ENCODE data around the gene THAP7. TPM values are rescaled to one million over a fixed set of nuclear protein-coding genes. Genes with fewer than 3 reads are reported as not detected.

THAP7 gene
- total and polyA plus RNA-seq, 2 of the 13 experiments (the other 11 are each of a cell fraction or from before 2014, with no cell fraction given): 13.0 to 25.5 TPM

DNA sequence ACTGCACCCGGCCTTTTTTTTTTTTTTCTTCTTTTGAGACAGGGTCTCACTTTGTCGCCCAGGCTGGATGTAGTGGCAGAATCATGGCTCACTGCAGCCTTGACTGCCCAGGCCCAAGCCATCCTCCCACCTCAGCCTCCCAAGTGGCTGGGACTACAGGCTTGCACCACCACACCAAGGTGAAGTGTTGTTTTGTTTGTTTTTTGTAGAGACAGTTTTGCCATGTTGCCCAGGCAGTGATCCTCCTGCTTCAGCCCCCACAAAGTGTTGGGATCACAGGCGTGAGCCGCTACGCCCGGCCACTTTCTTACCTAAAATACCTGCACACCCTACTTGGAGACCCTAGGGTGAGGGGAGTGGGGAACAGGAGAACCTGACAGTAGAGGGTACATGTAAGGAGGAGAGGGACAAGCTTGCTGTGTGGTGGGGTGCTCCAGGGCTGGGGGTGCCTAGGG, 39.4 kb downstream of the THAP7 start:
- H4K20me1 ChIP-seq (ENCODE audit: insufficient read depth, low read length): no peaks in the 10 kb centered on the region
- peak overlapping the region; percentile 99; the same call in 1 of the 2 replicates for H3K4me2 ChIP-seq (ENCODE audit: low read depth, low read length)
- ChIA-PET POLR2A (interaction anchor here (1.4 to 3.9 kb wide), 3 partner anchors 18 to 42 kb away, joined by 3 to 33 read pairs (median 8); partner anchors contain the start of genes LZTR1 and THAP7), CTCF (ENCODE audit: low intra/inter-chr PET ratio, low total read pairs) (interaction anchor here (0.6 to 1.7 kb wide), 3 partner anchors 10 to 77 kb away, joined by 3 to 7 read pairs (median 3); partner anchors contain the start of gene LZTR1)
- H3K27me3 ChIP-seq (ENCODE audit: control insufficient read depth in 1 of 2, insufficient read depth in 2 of 2, low read length in 2 of 2): no peaks in the 10 kb centered on the region
- H3K4me1 ChIP-seq (ENCODE audit: insufficient read depth, low read length): peaks cover 66% of the 10 kb centered on the region
- 94% methylated on average over 6 of the region's 6 CpGs for WGBS (ENCODE audit: low lambda C conversion rate)
- H3K4me3 ChIP-seq (replicated peaks in 1 of 3; ENCODE audit: insufficient read depth in 1 of 3, low read depth in 2 of 3, low read length in 3 of 3): peak overlapping the region in 1 of 3 experiments; percentile 72; a peak in 1 of 6 replicates
- TF ChIP-seq TAF15 (IDR thresholded peaks at IDR 0.05; ENCODE audit: low read depth, low read length, poor library complexity, severe bottlenecking) (no peak), SRSF1 (optimal IDR thresholded peaks at IDR 0.05; ENCODE audit: low read depth, low read length) (no peak)
- peak overlapping the region; percentile 69 for H3K27ac ChIP-seq (ENCODE audit: extremely low read length, insufficient read depth, low read length)
- in situ Hi-C loops (cut with HindIII; ENCODE audit: extremely low pct_ligation_motif_present, low pct_unique_long_range_greater_than_20kb): no loop called here
- peak overlapping the region; percentile 75; the same call in 1 of the 2 replicates for H3K9ac ChIP-seq (ENCODE audit: insufficient read depth, low read depth, low read length)
- H2AFZ ChIP-seq (ENCODE audit: low read length): no peak overlapping the region
- peaks cover 5% of the 10 kb centered on the region for H3K79me2 ChIP-seq (ENCODE audit: insufficient read depth, low read length)
- BruUV-seq (replicated peaks): no TSS peak
- ATAC-seq (no peak), FAIRE-seq (no peak), DNase-seq (ENCODE audit: low spot score) (no peak)
- intact Hi-C loops (cut with micrococcal nuclease; ENCODE audit: unreplicated experiment): loop anchor here (2.0 to 5.0 kb wide), 2 partner anchors 40 to 75 kb away; partner anchors contain the start of gene THAP7
- no peaks in the 10 kb centered on the region for H3K9me3 ChIP-seq (ENCODE audit: low read length)
- no peaks in the 10 kb centered on the region for H3K36me3 ChIP-seq (replicated peaks in 1 of 2; ENCODE audit: control insufficient read depth in 1 of 2, insufficient read depth in 2 of 2, low read length in 2 of 2)

DNA sequence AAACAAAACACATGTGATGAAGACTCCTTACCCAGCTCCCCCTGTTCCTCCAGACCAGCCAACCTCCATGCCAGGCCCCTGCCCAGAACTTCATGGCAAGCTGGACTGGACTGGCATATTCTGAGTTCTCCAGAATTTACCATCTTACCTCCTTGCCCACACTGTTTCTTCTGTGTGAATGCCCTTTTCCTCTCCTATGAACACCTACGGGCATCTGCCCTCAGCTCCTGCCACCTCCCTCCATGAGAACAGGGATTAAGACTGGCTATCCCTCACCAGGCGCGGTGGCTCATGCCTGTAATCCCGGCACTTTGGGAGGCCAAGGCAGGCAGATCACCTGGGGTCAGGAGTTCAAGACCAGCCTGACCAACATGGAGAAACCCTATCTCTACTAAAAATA, 41.3 kb downstream of the THAP7 start:
- Histone ChIP-seq H3K27me3 (ENCODE audit: control insufficient read depth in 1 of 2, insufficient read depth in 2 of 2, low read length in 2 of 2) (no peaks in the 10 kb centered on the region; a peak in 1 of 5 replicates), H3K4me2 (ENCODE audit: low read depth, low read length) (no peak overlapping the region), H4K20me1 (ENCODE audit: insufficient read depth, low read length) (no peaks in the 10 kb centered on the region), H3K9me3 (ENCODE audit: low read length) (no peaks in the 10 kb centered on the region), H3K36me3 (replicated peaks in 1 of 2; ENCODE audit: control insufficient read depth in 1 of 2, insufficient read depth in 2 of 2, low read length in 2 of 2) (no peaks in the 10 kb centered on the region), H3K9ac (ENCODE audit: insufficient read depth, low read depth, low read length) (no peak overlapping the region), H3K27ac (ENCODE audit: extremely low read length, insufficient read depth, low read length) (no peak overlapping the region), H3K4me3 (replicated peaks in 1 of 3; ENCODE audit: insufficient read depth in 1 of 3, low read depth in 2 of 3, low read length in 3 of 3) (no peak overlapping the region), H3K4me1 (ENCODE audit: insufficient read depth, low read length) (peaks cover 58% of the 10 kb centered on the region), H2AFZ (ENCODE audit: low read length) (no peak overlapping the region), H3K79me2 (ENCODE audit: insufficient read depth, low read length) (peaks cover 24% of the 10 kb centered on the region)
- ATAC-seq: no peak
- in situ Hi-C loops (cut with HindIII; ENCODE audit: extremely low pct_ligation_motif_present, low pct_unique_long_range_greater_than_20kb): no loop called here
- WGBS (ENCODE audit: low lambda C conversion rate): 90% methylated on average over 4 of the region's 4 CpGs
- no peak for DNase-seq (ENCODE audit: low spot score)
- POLR2A ChIA-PET: no interaction called here
- BruUV-seq (replicated peaks): no TSS peak
- intact Hi-C loops (cut with micrococcal nuclease; ENCODE audit: unreplicated experiment): loop anchor here (5.0 kb wide), 1 partner anchor 73 kb away; no protein-coding TSS in a partner anchor
- FAIRE-seq: no peak
- CTCF ChIA-PET (ENCODE audit: low intra/inter-chr PET ratio, low total read pairs): no interaction called here
- TF ChIP-seq, protein P1, sequence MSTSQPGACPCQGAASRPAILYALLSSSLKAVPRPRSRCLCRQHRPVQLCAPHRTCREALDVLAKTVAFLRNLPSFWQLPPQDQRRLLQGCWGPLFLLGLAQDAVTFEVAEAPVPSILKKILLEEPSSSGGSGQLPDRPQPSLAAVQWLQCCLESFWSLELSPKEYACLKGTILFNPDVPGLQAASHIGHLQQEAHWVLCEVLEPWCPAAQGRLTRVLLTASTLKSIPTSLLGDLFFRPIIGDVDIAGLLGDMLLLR (CRISPR knock-in tag; IDR thresholded peaks at IDR 0.05): no peak
- TF ChIP-seq, protein P2, sequence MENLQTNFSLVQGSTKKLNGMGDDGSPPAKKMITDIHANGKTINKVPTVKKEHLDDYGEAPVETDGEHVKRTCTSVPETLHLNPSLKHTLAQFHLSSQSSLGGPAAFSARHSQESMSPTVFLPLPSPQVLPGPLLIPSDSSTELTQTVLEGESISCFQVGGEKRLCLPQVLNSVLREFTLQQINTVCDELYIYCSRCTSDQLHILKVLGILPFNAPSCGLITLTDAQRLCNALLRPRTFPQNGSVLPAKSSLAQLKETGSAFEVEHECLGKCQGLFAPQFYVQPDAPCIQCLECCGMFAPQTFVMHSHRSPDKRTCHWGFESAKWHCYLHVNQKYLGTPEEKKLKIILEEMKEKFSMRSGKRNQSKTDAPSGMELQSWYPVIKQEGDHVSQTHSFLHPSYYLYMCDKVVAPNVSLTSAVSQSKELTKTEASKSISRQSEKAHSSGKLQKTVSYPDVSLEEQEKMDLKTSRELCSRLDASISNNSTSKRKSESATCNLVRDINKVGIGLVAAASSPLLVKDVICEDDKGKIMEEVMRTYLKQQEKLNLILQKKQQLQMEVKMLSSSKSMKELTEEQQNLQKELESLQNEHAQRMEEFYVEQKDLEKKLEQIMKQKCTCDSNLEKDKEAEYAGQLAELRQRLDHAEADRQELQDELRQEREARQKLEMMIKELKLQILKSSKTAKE (CRISPR knock-in tag; IDR thresholded peaks at IDR 0.05; ENCODE audit: borderline replicate concordance): no peak
- TF ChIP-seq HCFC1 (IDR thresholded peaks at IDR 0.05; ENCODE audit: low read depth, low read length): no peak
- TF ChIP-seq, protein P3, sequence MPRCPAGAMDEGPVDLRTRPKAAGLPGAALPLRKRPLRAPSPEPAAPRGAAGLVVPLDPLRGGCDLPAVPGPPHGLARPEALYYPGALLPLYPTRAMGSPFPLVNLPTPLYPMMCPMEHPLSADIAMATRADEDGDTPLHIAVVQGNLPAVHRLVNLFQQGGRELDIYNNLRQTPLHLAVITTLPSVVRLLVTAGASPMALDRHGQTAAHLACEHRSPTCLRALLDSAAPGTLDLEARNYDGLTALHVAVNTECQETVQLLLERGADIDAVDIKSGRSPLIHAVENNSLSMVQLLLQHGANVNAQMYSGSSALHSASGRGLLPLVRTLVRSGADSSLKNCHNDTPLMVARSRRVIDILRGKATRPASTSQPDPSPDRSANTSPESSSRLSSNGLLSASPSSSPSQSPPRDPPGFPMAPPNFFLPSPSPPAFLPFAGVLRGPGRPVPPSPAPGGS (CRISPR knock-in tag; IDR thresholded peaks at IDR 0.05): no peak
- no peak for TF ChIP-seq MAFG (CRISPR knock-in tag; IDR thresholded peaks at IDR 0.05)
- TF ChIP-seq, protein P4, sequence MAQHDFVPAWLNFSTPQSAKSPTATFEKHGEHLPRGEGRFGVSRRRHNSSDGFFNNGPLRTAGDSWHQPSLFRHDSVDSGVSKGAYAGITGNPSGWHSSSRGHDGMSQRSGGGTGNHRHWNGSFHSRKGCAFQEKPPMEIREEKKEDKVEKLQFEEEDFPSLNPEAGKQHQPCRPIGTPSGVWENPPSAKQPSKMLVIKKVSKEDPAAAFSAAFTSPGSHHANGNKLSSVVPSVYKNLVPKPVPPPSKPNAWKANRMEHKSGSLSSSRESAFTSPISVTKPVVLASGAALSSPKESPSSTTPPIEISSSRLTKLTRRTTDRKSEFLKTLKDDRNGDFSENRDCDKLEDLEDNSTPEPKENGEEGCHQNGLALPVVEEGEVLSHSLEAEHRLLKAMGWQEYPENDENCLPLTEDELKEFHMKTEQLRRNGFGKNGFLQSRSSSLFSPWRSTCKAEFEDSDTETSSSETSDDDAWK (CRISPR knock-in tag; IDR thresholded peaks at IDR 0.05): no peak
